ENCODE results near the gene PDK1. TPM values are rescaled to one million over a fixed set of nuclear protein-coding genes. Genes with fewer than 3 reads are reported as not detected.

The PDK1 gene
- total and polyA plus RNA-seq, 2 experiments from 2014 or later: 25.6 to 42.0 TPM

DNA sequence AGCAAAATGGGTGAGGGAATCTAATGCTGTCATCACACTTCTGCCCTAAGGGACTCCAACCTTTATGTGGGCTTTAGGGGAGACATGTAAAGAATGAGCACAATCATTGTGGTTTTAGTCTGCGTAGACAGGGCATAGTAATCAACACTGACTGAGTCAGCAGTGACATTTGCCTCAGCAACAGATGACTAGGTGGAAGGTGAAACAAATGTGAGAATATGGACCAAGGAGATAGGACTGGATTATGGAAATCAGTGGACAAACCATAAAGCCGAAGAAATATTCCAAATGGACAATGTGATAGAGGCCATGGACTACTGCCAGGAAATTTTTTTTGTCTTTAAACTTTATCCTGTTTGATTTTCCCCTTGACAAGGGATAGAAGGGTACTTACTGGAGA lies 83.9 kb downstream of the PDK1 start (continued):
- TF ChIP-seq, protein P1, sequence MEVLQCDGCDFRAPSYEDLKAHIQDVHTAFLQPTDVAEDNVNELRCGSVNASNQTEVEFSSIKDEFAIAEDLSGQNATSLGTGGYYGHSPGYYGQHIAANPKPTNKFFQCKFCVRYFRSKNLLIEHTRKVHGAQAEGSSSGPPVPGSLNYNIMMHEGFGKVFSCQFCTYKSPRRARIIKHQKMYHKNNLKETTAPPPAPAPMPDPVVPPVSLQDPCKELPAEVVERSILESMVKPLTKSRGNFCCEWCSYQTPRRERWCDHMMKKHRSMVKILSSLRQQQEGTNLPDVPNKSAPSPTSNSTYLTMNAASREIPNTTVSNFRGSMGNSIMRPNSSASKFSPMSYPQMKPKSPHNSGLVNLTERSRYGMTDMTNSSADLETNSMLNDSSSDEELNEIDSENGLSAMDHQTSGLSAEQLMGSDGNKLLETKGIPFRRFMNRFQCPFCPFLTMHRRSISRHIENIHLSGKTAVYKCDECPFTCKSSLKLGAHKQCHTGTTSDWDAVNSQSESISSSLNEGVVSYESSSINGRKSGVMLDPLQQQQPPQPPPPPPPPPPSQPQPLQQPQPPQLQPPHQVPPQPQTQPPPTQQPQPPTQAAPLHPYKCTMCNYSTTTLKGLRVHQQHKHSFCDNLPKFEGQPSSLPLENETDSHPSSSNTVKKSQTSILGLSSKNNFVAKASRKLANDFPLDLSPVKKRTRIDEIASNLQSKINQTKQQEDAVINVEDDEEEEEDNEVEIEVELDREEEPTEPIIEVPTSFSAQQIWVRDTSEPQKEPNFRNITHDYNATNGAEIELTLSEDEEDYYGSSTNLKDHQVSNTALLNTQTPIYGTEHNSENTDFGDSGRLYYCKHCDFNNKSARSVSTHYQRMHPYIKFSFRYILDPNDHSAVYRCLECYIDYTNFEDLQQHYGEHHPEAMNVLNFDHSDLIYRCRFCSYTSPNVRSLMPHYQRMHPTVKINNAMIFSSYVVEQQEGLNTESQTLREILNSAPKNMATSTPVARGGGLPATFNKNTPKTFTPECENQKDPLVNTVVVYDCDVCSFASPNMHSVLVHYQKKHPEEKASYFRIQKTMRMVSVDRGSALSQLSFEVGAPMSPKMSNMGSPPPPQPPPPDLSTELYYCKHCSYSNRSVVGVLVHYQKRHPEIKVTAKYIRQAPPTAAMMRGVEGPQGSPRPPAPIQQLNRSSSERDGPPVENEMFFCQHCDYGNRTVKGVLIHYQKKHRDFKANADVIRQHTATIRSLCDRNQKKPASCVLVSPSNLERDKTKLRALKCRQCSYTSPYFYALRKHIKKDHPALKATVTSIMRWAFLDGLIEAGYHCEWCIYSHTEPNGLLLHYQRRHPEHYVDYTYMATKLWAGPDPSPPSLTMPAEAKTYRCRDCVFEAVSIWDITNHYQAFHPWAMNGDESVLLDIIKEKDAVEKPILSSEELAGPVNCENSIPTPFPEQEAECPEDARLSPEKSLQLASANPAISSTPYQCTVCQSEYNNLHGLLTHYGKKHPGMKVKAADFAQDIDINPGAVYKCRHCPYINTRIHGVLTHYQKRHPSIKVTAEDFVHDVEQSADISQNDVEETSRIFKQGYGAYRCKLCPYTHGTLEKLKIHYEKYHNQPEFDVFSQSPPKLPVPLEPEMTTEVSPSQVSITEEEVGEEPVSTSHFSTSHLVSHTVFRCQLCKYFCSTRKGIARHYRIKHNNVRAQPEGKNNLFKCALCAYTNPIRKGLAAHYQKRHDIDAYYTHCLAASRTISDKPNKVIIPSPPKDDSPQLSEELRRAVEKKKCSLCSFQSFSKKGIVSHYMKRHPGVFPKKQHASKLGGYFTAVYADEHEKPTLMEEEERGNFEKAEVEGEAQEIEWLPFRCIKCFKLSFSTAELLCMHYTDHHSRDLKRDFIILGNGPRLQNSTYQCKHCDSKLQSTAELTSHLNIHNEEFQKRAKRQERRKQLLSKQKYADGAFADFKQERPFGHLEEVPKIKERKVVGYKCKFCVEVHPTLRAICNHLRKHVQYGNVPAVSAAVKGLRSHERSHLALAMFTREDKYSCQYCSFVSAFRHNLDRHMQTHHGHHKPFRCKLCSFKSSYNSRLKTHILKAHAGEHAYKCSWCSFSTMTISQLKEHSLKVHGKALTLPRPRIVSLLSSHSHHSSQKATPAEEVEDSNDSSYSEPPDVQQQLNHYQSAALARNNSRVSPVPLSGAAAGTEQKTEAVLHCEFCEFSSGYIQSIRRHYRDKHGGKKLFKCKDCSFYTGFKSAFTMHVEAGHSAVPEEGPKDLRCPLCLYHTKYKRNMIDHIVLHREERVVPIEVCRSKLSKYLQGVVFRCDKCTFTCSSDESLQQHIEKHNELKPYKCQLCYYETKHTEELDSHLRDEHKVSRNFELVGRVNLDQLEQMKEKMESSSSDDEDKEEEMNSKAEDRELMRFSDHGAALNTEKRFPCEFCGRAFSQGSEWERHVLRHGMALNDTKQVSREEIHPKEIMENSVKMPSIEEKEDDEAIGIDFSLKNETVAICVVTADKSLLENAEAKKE (CRISPR knock-in tag; IDR thresholded peaks at IDR 0.05): no peak
- TF ChIP-seq JUNB (IDR thresholded peaks at IDR 0.05; ENCODE audit: unreplicated experiment): no peak
- TF ChIP-seq, protein P2, sequence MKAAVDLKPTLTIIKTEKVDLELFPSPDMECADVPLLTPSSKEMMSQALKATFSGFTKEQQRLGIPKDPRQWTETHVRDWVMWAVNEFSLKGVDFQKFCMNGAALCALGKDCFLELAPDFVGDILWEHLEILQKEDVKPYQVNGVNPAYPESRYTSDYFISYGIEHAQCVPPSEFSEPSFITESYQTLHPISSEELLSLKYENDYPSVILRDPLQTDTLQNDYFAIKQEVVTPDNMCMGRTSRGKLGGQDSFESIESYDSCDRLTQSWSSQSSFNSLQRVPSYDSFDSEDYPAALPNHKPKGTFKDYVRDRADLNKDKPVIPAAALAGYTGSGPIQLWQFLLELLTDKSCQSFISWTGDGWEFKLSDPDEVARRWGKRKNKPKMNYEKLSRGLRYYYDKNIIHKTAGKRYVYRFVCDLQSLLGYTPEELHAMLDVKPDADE (IDR thresholded peaks at IDR 0.05): no peak

DNA sequence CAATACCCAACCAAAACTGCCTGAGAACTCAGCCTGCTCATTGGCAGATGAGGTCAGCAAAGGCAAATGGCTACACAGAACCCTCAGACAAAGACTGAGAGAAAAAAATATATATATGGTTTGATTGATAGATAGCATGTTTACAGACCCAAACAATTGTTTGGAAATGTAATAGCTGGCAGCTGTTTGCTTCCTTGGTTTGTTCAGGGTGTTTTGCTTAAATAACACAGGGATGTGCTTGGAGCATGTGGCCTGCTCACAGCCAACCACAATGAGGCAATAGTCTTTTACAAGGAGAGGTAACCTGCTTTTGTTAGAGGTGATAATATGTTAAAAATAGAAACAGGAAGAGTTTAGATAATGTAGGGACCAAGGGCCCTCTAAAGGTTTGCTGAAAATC lies 84.5 kb downstream of the PDK1 start:
- ATAC-seq (no peak), DNase-seq (ENCODE audit: low spot score) (no peak)
- Histone ChIP-seq H3K4me3 (no peak overlapping the region), H3K27ac (ENCODE audit: low read depth) (no peak overlapping the region), H3K4me1 (ENCODE audit: insufficient read depth) (no peaks in the 10 kb centered on the region; the same call in 1 of the 2 replicates), H3K4me2 (no peak overlapping the region), H3K79me2 (replicated peaks; ENCODE audit: insufficient read depth) (no peaks in the 10 kb centered on the region), H3F3A (replicated peaks; ENCODE audit: low read depth) (no peaks in the 10 kb centered on the region), H4K20me1 (replicated peaks; ENCODE audit: insufficient read depth) (no peaks in the 10 kb centered on the region), H3K27me3 (ENCODE audit: insufficient read depth) (no peaks in the 10 kb centered on the region), H3K36me3 (ENCODE audit: insufficient read depth) (no peaks in the 10 kb centered on the region), H2AFZ (no peak overlapping the region), H3K9me2 (ENCODE audit: insufficient read depth) (no peaks in the 10 kb centered on the region)
- Mint-ChIP-seq H3K27ac (no peak overlapping the region), H3K36me3 (ENCODE audit: low read depth) (no peaks in the 10 kb centered on the region; the same call in 2 of the 3 replicates), H3K27me3 (ENCODE audit: insufficient read depth, low read depth, poor library complexity) (peaks cover 2% of the 10 kb centered on the region), H3K4me3 (no peak overlapping the region), H3K9me3 (no peaks in the 10 kb centered on the region; the same call in 2 of the 3 replicates), H3K4me1 (peaks cover 4% of the 10 kb centered on the region)
- TF ChIP-seq NANOG (IDR thresholded peaks at IDR 0.05; ENCODE audit: borderline replicate concordance) (no peak), ZNF114 (CRISPR knock-in tag; IDR thresholded peaks at IDR 0.05) (no peak), EZH2phosphoT487 (IDR thresholded peaks at IDR 0.05; ENCODE audit: unreplicated experiment) (no peak), STAT1 (IDR thresholded peaks at IDR 0.05; ENCODE audit: unreplicated experiment) (no peak), CREB1 (CRISPR knock-in tag; IDR thresholded peaks at IDR 0.05; ENCODE audit: low read depth) (no peak), ZNF331 (CRISPR knock-in tag; IDR thresholded peaks at IDR 0.05; ENCODE audit: low read depth) (no peak), POLR2AphosphoS5 (IDR thresholded peaks at IDR 0.05; ENCODE audit: low read depth) (no peak)
- TF ChIP-seq, protein P3, sequence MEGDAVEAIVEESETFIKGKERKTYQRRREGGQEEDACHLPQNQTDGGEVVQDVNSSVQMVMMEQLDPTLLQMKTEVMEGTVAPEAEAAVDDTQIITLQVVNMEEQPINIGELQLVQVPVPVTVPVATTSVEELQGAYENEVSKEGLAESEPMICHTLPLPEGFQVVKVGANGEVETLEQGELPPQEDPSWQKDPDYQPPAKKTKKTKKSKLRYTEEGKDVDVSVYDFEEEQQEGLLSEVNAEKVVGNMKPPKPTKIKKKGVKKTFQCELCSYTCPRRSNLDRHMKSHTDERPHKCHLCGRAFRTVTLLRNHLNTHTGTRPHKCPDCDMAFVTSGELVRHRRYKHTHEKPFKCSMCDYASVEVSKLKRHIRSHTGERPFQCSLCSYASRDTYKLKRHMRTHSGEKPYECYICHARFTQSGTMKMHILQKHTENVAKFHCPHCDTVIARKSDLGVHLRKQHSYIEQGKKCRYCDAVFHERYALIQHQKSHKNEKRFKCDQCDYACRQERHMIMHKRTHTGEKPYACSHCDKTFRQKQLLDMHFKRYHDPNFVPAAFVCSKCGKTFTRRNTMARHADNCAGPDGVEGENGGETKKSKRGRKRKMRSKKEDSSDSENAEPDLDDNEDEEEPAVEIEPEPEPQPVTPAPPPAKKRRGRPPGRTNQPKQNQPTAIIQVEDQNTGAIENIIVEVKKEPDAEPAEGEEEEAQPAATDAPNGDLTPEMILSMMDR (conservative IDR thresholded peaks at IDR 0.05; ENCODE audit: low read depth in 2 of 2): no peak
- TF ChIP-seq, protein P2 (IDR thresholded peaks at IDR 0.05): no peak
- TF ChIP-seq, protein P4, sequence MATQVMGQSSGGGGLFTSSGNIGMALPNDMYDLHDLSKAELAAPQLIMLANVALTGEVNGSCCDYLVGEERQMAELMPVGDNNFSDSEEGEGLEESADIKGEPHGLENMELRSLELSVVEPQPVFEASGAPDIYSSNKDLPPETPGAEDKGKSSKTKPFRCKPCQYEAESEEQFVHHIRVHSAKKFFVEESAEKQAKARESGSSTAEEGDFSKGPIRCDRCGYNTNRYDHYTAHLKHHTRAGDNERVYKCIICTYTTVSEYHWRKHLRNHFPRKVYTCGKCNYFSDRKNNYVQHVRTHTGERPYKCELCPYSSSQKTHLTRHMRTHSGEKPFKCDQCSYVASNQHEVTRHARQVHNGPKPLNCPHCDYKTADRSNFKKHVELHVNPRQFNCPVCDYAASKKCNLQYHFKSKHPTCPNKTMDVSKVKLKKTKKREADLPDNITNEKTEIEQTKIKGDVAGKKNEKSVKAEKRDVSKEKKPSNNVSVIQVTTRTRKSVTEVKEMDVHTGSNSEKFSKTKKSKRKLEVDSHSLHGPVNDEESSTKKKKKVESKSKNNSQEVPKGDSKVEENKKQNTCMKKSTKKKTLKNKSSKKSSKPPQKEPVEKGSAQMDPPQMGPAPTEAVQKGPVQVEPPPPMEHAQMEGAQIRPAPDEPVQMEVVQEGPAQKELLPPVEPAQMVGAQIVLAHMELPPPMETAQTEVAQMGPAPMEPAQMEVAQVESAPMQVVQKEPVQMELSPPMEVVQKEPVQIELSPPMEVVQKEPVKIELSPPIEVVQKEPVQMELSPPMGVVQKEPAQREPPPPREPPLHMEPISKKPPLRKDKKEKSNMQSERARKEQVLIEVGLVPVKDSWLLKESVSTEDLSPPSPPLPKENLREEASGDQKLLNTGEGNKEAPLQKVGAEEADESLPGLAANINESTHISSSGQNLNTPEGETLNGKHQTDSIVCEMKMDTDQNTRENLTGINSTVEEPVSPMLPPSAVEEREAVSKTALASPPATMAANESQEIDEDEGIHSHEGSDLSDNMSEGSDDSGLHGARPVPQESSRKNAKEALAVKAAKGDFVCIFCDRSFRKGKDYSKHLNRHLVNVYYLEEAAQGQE (IDR thresholded peaks at IDR 0.05; ENCODE audit: unreplicated experiment): no peak
